T-helper 1 cell treated with Interleukin-12 subunit alpha and Interleukin-12 subunit beta and Interleukin-4 antibody, amounts not matched to agents 30 ng/mL and 1 ng/mL, for 36 hours (primary cell): ENCODE data around the gene NFIX. TPM values are rescaled to one million over a fixed set of nuclear protein-coding genes. Genes with fewer than 3 reads are reported as not detected.

Experiments
- intact Hi-C: fragments of 100-400 bp; cut with micrococcal nuclease; formaldehyde crosslinking; loops from one replicate; pipeline ENCODE4 v1.15.1; 2024
- total RNA-seq: library from RNA; stranded (reverse); gene quantifications from 2 replicates; pipeline ENCODE4 v1.2.3, GENCODE V29; 2022

NFIX gene
- total RNA-seq, 1 donor from 2014 or later, result 0.96 TPM

DNA sequence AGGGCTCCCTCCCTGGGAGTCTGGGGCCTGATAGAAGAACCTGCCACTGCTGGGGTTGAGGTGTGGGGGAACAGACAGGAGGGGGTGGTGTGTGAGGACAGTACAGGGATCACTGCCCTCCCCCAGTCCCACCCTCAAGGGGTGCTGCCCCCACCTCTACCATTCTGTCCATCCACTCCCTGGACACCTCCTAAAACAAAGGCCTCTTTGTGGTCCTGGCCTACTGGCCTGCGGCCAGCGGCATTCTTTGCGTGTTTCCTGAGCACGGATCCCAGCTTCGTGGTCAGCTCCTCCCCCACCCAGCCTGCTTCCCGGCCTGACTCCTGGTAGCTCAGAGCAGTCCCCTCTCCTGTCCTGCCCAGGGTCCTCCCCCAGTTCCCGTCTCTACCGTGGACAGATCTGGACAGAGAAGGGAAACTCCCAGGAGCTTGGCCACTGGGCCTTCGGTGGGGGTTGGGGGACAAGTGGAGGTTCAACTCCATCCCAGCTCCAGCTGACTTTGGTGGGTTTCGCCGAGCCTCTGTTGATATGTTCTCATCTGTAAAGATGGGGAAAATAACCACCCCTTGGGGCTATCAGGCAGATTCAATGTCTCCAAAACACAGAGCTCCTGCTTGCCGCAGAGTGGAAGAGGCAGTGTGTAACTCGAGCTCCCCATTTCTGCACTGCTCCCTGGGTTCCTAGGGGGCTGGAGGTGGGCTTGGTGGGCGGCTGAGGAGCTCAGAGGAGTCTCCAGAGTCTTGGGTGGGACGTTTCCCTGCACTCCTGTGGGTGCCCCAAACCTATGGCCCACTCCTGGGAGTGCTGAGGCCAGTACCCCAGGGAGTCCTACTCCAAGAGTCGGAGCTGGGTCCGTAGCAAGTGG lies 58.7 kb downstream of the NFIX start:
- intact Hi-C loops, result no loop called here

DNA sequence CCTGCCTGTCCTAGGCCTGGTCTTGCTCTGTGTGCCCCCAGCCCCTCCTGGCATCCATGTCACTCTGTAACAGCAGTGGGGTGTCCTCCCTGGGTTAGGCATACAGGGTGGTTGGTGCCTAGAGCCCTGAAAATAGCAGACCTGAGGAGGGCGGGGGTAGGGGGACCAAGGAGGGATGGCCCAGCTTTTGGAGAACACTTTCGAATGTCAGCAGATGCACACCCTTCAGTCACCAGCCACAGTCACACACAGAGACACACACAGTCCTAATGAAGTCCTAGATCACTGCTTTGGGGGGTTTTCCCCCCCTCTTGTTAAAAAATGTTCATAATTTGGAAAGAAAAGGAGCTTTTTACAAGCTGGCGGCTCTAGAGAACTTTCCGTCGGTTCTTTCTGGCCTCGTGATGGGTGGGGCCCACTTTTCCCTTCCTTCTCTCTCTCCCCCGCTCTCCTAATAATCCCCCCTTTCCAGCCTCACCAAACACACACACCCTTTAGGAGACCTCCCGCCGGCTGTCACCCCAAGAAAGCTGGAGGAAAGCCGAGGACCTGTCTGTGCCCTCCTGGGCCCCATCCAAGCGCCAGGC lies 59.4 kb downstream of the NFIX start:
- intact Hi-C loops, result no loop called here

GRCh38 chr19:13055213-13056051 lies 60.2 kb downstream of the NFIX start:
- intact Hi-C loops, result no loop called here

- intact Hi-C loops, result no loop called here
Measured at GRCh38 chr19:13056052-13056660, 60.9 kb downstream of the NFIX start.

DNA sequence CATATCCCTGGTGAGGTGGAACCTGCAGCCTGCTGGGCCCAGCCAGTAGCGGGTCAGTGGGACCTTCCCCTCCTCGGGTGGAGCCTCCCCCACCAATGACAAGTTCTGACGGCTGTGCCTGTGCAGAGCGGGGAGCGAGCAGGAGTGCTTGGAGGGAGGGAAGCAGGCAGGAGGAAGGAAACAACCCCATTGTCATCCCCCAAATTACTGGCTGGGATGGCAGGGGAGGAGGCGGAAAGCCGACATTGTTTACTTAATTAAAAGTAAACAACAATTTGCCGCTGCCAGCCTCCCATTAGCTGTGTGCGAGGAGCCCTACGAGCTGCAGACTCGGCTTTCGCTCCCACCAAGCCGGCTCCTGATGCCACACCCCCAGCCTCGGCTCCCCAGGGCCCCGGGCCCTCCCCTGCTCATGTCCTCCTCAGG lies 61.9 kb downstream of the NFIX start:
- intact Hi-C loops, result no loop called here

DNA sequence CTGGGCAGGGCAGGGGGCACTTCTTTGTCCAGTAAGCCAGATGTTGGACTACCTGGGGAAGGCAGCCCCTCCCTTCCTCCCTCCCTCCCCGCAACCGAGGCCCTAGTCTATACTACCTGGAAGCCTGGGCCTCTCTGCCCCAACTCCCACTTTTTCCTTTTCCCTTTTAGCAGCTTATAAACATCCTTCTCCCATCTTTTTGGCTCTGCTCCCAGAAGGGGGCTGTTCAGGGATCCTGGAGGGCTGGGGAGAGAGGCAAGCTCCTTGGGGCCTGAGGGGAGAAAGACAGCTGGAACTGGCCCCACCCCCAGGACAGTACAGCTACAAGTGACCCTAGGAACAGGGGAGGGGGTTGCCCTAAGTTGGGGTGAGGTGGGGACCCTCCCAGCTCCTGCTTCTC lies 62.5 kb downstream of the NFIX start:
- intact Hi-C loops, result no loop called here

GRCh38 chr19:13058951-13059660 lies 63.8 kb downstream of the NFIX start:
- intact Hi-C loops, result no loop called here

GRCh38 chr19:13060233-13060963 lies 65.1 kb downstream of the NFIX start:
- intact Hi-C loops, result no loop called here

GRCh38 chr19:13060964-13061927 lies 66.0 kb downstream of the NFIX start:
- intact Hi-C loops, result loop anchor here (1.0 kb wide), 4 partner anchors 32 to 96 kb away; no protein-coding TSS in a partner anchor

GRCh38 chr19:13062317-13062716 lies 67.0 kb downstream of the NFIX start:
- intact Hi-C loops, result no loop called here

GRCh38 chr19:13063461-13064091 lies 68.3 kb downstream of the NFIX start:
- intact Hi-C loops, result no loop called here

DNA sequence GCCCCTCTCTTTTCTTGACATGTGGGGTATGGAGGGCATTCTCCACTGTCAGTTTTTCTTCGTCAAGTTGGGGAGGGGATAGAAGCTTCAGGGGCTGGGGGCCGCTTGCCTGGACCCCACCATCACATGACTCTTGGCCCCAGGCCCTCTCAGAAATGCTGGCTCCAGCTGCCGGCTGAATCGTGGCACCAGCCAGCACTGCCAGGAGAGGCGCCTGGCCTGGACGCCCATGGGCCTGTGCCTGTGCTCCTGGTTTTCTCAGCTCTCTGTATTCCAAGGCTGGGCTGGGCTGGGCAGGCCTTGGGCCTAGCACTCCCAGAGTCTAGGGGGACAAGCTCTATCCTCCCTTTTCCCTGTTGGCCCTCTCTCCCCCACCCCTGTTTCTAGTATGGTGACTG lies 68.8 kb downstream of the NFIX start:
- intact Hi-C loops, result no loop called here

DNA sequence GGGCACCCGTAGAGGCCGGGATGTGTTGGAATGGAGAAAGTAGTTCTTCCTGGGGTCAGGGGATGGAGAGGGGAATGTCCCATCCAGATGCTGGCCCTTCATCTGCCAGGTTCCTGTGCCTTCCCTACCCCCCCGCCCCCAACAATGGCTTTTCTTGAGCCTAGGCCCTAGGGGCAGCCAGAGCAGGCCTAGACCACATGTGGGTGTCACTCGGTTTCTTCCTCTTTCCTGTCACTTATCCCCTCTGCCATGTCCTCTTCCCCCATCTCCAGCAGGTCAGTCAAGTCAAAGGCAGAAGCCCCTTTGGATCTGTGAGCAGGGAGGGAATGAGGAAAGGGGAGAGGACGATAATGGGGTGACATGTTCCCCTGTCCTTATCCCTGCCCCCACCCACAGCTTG lies 71.0 kb downstream of the NFIX start:
- intact Hi-C loops, result no loop called here

DNA sequence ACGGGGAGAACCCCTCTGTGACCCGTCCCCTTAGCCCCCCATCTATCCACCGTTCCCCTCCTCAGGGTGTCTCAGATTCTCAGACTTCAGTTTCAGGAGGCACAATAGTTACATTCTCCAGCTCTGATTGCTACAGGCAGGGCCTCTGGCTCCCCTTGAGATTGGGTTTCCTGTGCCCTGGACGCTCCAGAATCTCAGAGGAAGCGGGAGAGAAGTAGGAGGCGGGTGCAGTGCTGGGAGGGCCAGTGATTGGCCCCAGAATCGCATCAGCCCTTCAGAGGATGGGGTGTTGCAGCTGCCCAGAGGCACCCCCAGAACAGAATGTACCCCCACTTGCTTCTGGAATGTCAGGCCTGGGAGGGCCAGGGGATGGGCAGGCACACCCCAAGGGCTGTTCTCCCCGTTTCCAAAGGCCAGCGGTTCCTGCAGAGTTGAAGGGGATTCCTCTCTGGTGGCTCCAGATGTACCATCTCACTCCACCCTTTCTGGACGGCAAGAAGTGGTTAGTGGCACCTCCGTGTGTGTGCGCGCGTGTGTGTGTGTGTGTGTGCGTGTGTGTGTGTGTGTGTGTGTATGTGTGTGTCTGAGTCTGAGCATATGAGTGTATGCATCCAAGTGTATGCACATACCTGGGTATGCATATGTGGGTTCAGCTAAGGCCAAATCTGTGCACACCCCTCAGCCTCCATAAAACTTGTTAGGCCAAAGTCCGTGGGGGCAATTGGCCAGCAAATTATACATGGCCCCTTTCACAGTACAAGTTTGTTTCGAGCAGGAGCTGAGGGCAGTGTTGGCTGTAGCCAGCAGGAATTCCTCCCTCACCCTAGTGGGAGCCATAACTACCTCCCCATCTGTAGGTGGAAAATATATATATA lies 71.9 kb downstream of the NFIX start:
- intact Hi-C loops, result no loop called here

- intact Hi-C loops, result no loop called here
Measured at GRCh38 chr19:13068085-13068846, 73.0 kb downstream of the NFIX start.

GRCh38 chr19:13069415-13070359 lies 74.4 kb downstream of the NFIX start:
- intact Hi-C loops, result no loop called here
